Body of pancreas (tissue), 4 donors: ENCODE data around the gene ZFYVE9.

Source experiments
- CTCF ChIP-seq, 7 experiments: fragments of 450-650 bp in 4 of 7; fragments of 200-600 bp in 3 of 7; sonication (generic) in 3 of 7; IDR thresholded peaks; one replicate each; pipeline ENCODE4 v1.5.1; 2016 to 2019; ENCODE audit warnings: antibody characterized with exemption in 7 of 7
- POLR2A ChIP-seq, 3 donors: fragments of 450-650 bp; IDR thresholded peaks; one replicate each; pipeline ENCODE4 v1.6.1; 2016; ENCODE audit warnings: antibody characterized with exemption in 3 of 3, mild to moderate bottlenecking in 2 of 3

GRCh38 chr1:52345252-52345651, 203.4 kb downstream of the ZFYVE9 start:
- TF ChIP-seq CTCF (IDR thresholded peaks at IDR 0.05) = no peak
- TF ChIP-seq POLR2A (IDR thresholded peaks at IDR 0.05) = no peak
